K562 (cell line): ENCODE measurements around the gene OPA3. TPM values are rescaled to one million over a fixed set of nuclear protein-coding genes. Genes with fewer than 3 reads are reported as not detected.

Experiments
- CBX5 ChIP-seq: IDR thresholded peaks from 2 replicates; pipeline ENCODE4 v1.6.1; 2014; ENCODE audit warnings: low read depth, borderline replicate concordance
- FOS ChIP-seq: IDR thresholded peaks from 3 replicates; pipeline ENCODE4 v1.6.1; 2011; ENCODE audit not compliant: insufficient read length; ENCODE audit errors: extremely low read depth
- IFI16 ChIP-seq: fragments of 250-450 bp; sonication (Bioruptor Pico); IDR thresholded peaks from 2 replicates; pipeline ENCODE4 v2.1.2; 2022; ENCODE audit warnings: mild to moderate bottlenecking, inconsistent platforms
- KDM2B ChIP-seq: fragments of 250-450 bp; sonication (Bioruptor Pico); IDR thresholded peaks from 2 replicates; pipeline ENCODE4 v1.8.0; 2021; ENCODE audit warnings: mild to moderate bottlenecking, moderate library complexity
- XRCC5 ChIP-seq: fragments of 200-400 bp; formaldehyde crosslinking; IDR thresholded peaks from 2 replicates; pipeline ENCODE4 v1.6.1; 2017; ENCODE audit warnings: low read depth, mild to moderate bottlenecking, low read length
- ZNF551 ChIP-seq: fragments of 250-450 bp; sonication (Bioruptor Pico); IDR thresholded peaks from 2 replicates; pipeline ENCODE4 v1.5.0; 2021; ENCODE audit warnings: mild to moderate bottlenecking, moderate library complexity
- ZNF584 ChIP-seq: fragments of 200-800 bp; sonication (Bioruptor generic); IDR thresholded peaks from 2 replicates; pipeline ENCODE4 v1.6.1; 2016; ENCODE audit warnings: low read depth, mild to moderate bottlenecking, missing genetic modification characterization, missing compliant biosample characterization
- polyA plus RNA-seq, 8 experiments: library from polyadenylated mRNA; depleted of rRNA in 4 of 8; stranded (reverse) in 5 of 8; unstranded in 3 of 8; fragments of >200 nt; fragmentation: Nextera tagmentation in 2 of 8; fragmentation: Illumina TruSeq in 1 of 8; extraction: Ambion mirVana in 2 of 8; extraction: Trizol in 1 of 8; gene quantifications; 2 replicates each; pipeline versions ENCODE4 v1.2.1 to v1.2.3, GENCODE V29; 2011 to 2014; ENCODE audit warnings: inconsistent platforms in 1 of 8, missing spikeins in 1 of 8
- total RNA-seq, 7 experiments: library from RNA; depleted of rRNA in 6 of 7; stranded (reverse); fragments of >200 nt in 6 of 7; fragmentation: Illumina TruSeq in 2 of 7; extraction: Trizol in 2 of 7; gene quantifications; 2 replicates each; pipeline versions ENCODE4 v1.2.1 to v1.2.3, GENCODE V29; 2011 to 2021; ENCODE audit warnings: low replicate concordance in 1 of 7
- TF ChIP-seq, protein P1 (sequence below), 2 experiments: fragments of 250-450 bp in 1 of 2; fragments of 450-650 bp in 1 of 2; sonication (Bioruptor Pico) in 1 of 2; IDR thresholded peaks; 2 replicates each; pipeline versions ENCODE4 v1.6.1 to v1.8.0; 2016 to 2021; ENCODE audit warnings: mild to moderate bottlenecking in 2 of 2, moderate library complexity in 2 of 2, missing compliant biosample characterization in 1 of 2, missing genetic modification characterization in 1 of 2
- TF ChIP-seq, protein P2 (sequence below): sonication (generic); formaldehyde crosslinking; IDR thresholded peaks from 2 replicates; pipeline ENCODE4 v1.8.0; 2023; ENCODE audit warnings: mild to moderate bottlenecking, missing genetic modification reagents
- TF ChIP-seq, protein P3 (sequence below): fragments of 450-650 bp; IDR thresholded peaks from 2 replicates; pipeline ENCODE4 v1.6.1; 2017; ENCODE audit warnings: antibody characterized with exemption
- TF ChIP-seq, protein P4 (sequence below): fragments of 250-450 bp; sonication (Bioruptor Pico); IDR thresholded peaks from 2 replicates; pipeline ENCODE4 v1.4.0; 2020
- TF ChIP-seq, protein P5 (sequence below): fragments of 250-450 bp; sonication (Bioruptor Pico); IDR thresholded peaks from 2 replicates; pipeline ENCODE4 v1.8.0; 2022; ENCODE audit warnings: moderate library complexity, mild to moderate bottlenecking, inconsistent platforms

Gene OPA3
- total and polyA plus RNA-seq, 9 of the 15 experiments (the other 6 are each of a cell fraction or from before 2014, with no cell fraction given), result 1.4 to 18.8 (median 9.0) TPM

DNA sequence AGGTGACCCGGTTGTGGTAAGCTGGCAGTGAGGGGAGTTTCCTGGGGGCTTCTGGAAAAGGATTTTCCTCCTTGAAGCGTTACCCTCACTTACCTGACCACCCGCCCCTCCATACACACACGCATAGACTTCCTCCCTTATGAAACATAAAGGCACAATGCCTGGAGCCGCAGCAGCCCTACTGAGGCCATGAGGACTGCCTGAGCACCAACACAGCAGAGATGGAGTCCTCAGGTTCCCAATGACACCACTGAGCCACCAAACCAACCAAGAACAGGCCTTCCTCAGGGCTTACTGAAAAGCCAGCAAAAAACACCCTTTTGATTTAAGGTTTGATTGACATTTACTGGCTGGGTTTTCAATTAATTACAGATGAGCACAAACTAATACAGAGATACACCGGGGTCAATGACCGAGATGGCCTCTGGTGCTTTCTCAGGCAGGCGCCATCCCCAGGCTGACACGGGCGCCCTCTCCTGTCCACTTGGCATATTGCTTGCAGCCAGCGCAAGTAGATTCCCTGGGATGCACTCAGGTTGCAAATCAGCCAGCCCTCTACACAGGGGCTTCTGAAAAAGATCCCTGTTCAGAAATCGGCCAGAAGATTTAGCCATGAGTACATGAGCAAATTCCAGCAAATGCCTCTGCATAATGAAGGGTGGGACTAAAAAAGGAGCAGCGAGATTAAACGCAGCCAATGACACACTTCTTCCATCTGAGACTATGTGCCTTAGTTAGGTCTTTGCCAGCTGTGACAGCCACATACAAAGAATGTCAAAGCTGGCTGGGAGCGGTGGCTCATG is 14.8 kb downstream of the OPA3 start (continued):
- TF ChIP-seq, protein P1, sequence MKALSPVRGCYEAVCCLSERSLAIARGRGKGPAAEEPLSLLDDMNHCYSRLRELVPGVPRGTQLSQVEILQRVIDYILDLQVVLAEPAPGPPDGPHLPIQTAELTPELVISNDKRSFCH (CRISPR knock-in tag; IDR thresholded peaks at IDR 0.05), result no peak
- TF ChIP-seq, protein P1 (tag; IDR thresholded peaks at IDR 0.05), result no peak
- TF ChIP-seq XRCC5 (no peak), KDM2B (CRISPR knock-in tag) (no peak), ZNF584 (CRISPR knock-in tag) (no peak), IFI16 (no peak), ZNF551 (CRISPR knock-in tag) (no peak), FOS (no peak), CBX5 (no peak)
- TF ChIP-seq, protein P2, sequence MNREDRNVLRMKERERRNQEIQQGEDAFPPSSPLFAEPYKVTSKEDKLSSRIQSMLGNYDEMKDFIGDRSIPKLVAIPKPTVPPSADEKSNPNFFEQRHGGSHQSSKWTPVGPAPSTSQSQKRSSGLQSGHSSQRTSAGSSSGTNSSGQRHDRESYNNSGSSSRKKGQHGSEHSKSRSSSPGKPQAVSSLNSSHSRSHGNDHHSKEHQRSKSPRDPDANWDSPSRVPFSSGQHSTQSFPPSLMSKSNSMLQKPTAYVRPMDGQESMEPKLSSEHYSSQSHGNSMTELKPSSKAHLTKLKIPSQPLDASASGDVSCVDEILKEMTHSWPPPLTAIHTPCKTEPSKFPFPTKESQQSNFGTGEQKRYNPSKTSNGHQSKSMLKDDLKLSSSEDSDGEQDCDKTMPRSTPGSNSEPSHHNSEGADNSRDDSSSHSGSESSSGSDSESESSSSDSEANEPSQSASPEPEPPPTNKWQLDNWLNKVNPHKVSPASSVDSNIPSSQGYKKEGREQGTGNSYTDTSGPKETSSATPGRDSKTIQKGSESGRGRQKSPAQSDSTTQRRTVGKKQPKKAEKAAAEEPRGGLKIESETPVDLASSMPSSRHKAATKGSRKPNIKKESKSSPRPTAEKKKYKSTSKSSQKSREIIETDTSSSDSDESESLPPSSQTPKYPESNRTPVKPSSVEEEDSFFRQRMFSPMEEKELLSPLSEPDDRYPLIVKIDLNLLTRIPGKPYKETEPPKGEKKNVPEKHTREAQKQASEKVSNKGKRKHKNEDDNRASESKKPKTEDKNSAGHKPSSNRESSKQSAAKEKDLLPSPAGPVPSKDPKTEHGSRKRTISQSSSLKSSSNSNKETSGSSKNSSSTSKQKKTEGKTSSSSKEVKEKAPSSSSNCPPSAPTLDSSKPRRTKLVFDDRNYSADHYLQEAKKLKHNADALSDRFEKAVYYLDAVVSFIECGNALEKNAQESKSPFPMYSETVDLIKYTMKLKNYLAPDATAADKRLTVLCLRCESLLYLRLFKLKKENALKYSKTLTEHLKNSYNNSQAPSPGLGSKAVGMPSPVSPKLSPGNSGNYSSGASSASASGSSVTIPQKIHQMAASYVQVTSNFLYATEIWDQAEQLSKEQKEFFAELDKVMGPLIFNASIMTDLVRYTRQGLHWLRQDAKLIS, result no peak
- TF ChIP-seq, protein P3, sequence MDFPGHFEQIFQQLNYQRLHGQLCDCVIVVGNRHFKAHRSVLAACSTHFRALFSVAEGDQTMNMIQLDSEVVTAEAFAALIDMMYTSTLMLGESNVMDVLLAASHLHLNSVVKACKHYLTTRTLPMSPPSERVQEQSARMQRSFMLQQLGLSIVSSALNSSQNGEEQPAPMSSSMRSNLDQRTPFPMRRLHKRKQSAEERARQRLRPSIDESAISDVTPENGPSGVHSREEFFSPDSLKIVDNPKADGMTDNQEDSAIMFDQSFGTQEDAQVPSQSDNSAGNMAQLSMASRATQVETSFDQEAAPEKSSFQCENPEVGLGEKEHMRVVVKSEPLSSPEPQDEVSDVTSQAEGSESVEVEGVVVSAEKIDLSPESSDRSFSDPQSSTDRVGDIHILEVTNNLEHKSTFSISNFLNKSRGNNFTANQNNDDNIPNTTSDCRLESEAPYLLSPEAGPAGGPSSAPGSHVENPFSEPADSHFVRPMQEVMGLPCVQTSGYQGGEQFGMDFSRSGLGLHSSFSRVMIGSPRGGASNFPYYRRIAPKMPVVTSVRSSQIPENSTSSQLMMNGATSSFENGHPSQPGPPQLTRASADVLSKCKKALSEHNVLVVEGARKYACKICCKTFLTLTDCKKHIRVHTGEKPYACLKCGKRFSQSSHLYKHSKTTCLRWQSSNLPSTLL, result no peak
- TF ChIP-seq, protein P4, sequence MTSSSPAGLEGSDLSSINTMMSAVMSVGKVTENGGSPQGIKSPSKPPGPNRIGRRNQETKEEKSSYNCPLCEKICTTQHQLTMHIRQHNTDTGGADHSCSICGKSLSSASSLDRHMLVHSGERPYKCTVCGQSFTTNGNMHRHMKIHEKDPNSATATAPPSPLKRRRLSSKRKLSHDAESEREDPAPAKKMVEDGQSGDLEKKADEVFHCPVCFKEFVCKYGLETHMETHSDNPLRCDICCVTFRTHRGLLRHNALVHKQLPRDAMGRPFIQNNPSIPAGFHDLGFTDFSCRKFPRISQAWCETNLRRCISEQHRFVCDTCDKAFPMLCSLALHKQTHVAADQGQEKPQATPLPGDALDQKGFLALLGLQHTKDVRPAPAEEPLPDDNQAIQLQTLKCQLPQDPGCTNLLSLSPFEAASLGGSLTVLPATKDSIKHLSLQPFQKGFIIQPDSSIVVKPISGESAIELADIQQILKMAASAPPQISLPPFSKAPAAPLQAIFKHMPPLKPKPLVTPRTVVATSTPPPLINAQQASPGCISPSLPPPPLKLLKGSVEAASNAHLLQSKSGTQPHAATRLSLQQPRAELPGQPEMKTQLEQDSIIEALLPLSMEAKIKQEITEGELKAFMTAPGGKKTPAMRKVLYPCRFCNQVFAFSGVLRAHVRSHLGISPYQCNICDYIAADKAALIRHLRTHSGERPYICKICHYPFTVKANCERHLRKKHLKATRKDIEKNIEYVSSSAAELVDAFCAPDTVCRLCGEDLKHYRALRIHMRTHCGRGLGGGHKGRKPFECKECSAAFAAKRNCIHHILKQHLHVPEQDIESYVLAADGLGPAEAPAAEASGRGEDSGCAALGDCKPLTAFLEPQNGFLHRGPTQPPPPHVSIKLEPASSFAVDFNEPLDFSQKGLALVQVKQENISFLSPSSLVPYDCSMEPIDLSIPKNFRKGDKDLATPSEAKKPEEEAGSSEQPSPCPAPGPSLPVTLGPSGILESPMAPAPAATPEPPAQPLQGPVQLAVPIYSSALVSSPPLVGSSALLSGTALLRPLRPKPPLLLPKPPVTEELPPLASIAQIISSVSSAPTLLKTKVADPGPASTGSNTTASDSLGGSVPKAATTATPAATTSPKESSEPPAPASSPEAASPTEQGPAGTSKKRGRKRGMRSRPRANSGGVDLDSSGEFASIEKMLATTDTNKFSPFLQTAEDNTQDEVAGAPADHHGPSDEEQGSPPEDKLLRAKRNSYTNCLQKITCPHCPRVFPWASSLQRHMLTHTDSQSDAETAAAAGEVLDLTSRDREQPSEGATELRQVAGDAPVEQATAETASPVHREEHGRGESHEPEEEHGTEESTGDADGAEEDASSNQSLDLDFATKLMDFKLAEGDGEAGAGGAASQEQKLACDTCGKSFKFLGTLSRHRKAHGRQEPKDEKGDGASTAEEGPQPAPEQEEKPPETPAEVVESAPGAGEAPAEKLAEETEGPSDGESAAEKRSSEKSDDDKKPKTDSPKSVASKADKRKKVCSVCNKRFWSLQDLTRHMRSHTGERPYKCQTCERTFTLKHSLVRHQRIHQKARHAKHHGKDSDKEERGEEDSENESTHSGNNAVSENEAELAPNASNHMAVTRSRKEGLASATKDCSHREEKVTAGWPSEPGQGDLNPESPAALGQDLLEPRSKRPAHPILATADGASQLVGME, result no peak
- TF ChIP-seq, protein P5, sequence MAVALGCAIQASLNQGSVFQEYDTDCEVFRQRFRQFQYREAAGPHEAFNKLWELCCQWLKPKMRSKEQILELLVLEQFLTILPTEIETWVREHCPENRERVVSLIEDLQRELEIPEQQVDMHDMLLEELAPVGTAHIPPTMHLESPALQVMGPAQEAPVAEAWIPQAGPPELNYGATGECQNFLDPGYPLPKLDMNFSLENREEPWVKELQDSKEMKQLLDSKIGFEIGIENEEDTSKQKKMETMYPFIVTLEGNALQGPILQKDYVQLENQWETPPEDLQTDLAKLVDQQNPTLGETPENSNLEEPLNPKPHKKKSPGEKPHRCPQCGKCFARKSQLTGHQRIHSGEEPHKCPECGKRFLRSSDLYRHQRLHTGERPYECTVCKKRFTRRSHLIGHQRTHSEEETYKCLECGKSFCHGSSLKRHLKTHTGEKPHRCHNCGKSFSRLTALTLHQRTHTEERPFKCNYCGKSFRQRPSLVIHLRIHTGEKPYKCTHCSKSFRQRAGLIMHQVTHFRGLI (CRISPR knock-in tag), result no peak
